ENCODE results near the gene PRMT1.

- TF ChIP-seq, protein P1, sequence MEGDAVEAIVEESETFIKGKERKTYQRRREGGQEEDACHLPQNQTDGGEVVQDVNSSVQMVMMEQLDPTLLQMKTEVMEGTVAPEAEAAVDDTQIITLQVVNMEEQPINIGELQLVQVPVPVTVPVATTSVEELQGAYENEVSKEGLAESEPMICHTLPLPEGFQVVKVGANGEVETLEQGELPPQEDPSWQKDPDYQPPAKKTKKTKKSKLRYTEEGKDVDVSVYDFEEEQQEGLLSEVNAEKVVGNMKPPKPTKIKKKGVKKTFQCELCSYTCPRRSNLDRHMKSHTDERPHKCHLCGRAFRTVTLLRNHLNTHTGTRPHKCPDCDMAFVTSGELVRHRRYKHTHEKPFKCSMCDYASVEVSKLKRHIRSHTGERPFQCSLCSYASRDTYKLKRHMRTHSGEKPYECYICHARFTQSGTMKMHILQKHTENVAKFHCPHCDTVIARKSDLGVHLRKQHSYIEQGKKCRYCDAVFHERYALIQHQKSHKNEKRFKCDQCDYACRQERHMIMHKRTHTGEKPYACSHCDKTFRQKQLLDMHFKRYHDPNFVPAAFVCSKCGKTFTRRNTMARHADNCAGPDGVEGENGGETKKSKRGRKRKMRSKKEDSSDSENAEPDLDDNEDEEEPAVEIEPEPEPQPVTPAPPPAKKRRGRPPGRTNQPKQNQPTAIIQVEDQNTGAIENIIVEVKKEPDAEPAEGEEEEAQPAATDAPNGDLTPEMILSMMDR (IDR thresholded peaks at IDR 0.05; ENCODE audit: low read length) = no peak
- no peak for TF ChIP-seq EZH2 (IDR thresholded peaks at IDR 0.05; ENCODE audit: borderline replicate concordance, low read length)
Measured at GRCh38 chr19:49651029-49651819, 25.8 kb upstream of the PRMT1 start.

Measured in OCI-LY1 (cell line).